RWPE1 (cell line): ENCODE results near the gene RNF126.
A peak's percentile ranks its signal among the peaks of the same experiment; 100 is the strongest.
"Not testable (repeated sequence)": the region's sequence is repeated elsewhere in the genome, so short reads cannot be mapped to it uniquely, and the experiment has no call there.

Experiments used
- CTCF ChIA-PET: fragments of 350-600 bp; sonication (Branson Sonifier 250); formaldehyde crosslinking; extraction: SDS; loops from one replicate; lab custom pipeline; 2021; lab: Yijun Ruan, JAX
- POLR2A ChIA-PET: fragments of 400-600 bp; formaldehyde crosslinking; extraction: SDS; loops from one replicate; lab custom pipeline; 2020; ENCODE audit warnings: antibody characterized with exemption; ENCODE audit not compliant: low non-redundant PET; lab: Yijun Ruan, JAX
- DNase-seq: peaks from one replicate; pipeline ENCODE4 v3.0.0; 2012; ENCODE audit warnings: low spot score
- H3K27ac ChIP-seq: fragments of 450-650 bp; 2 replicates; pipeline ENCODE4 v1.5.1; 2017
- TF ChIP-seq, protein P1 (sequence below): fragments of 450-650 bp; conservative IDR thresholded peaks from 2 replicates; pipeline ENCODE4 v1.5.1; 2017; ENCODE audit warnings: low read depth, mild to moderate bottlenecking

RNF126 gene

DNA sequence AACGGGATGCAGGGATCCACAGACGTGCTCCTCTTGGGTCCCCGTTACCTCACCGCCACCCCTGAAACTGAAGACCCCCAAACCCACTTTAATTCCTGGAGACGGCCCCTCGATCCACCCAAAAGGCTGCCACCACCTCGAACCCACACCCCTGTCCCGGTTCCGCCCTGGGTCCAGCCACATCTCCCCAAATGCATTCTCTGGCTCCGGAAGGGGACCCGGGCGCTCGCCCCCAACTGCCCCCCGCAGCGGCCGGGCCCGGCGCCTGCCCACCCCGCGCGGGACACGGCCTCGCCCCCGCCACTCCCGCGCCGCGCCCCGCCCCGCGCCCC is 13.0 kb upstream of the RNF126 start:
- ChIA-PET POLR2A (interaction anchor here (0.8 kb wide), 1 partner anchor 31 kb away, joined by 4 read pairs; no protein-coding TSS in a partner anchor), CTCF (interaction anchor here (0.6 to 1.1 kb wide), 2 partner anchors 58 to 61 kb away, joined by 4 read pairs; no protein-coding TSS in a partner anchor)
- no peak for DNase-seq
- TF ChIP-seq, protein P1, sequence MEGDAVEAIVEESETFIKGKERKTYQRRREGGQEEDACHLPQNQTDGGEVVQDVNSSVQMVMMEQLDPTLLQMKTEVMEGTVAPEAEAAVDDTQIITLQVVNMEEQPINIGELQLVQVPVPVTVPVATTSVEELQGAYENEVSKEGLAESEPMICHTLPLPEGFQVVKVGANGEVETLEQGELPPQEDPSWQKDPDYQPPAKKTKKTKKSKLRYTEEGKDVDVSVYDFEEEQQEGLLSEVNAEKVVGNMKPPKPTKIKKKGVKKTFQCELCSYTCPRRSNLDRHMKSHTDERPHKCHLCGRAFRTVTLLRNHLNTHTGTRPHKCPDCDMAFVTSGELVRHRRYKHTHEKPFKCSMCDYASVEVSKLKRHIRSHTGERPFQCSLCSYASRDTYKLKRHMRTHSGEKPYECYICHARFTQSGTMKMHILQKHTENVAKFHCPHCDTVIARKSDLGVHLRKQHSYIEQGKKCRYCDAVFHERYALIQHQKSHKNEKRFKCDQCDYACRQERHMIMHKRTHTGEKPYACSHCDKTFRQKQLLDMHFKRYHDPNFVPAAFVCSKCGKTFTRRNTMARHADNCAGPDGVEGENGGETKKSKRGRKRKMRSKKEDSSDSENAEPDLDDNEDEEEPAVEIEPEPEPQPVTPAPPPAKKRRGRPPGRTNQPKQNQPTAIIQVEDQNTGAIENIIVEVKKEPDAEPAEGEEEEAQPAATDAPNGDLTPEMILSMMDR, result no peak
- H3K27ac ChIP-seq, result peak overlapping the region; percentile 98

DNA sequence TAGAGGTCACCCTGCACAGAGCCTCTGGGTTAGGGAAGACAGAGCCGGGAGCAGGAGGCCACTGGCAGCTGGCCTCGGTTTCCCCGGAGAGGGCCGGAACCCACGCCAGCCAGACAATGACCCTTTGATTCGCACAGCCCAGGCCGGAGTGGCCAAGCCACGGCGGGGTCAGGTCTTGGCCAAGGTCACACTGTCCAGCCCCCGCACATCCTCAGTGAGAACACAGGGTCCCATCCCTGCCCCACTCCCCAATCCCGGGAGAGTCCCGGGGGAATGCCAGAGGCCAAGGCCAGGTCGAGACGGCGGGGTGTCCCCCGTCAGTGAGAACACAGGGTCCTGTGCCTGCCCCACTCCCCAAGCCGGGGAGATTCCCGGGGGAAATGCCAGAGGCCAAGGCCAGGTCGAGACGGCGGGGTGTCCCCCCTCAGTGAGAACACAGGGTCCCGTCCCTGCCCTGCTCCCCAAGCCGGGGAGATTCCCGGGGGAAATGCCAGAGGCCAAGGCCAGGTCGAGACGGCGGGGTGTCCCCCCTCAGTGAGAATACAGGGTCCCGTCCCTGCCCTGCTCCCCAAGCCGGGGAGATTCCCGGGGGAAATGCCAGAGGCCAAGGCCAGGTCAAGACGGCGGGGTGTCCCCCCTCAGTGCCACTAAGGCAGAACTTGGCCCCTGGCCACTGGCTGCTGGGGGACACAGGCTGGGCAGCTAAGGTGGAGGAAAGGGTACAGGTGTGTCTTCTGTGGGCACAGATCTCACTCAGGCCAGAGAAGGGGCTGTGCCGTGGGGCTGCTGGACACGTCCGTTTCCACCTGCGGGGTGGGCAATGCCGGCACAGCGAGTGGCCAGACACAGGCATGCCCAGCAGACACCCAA is 11.5 kb upstream of the RNF126 start:
- peak overlapping the region; percentile 98 for H3K27ac ChIP-seq
- ChIA-PET CTCF (no interaction called here), POLR2A (interaction anchor here (0.6 kb wide), 2 partner anchors 10 to 92 kb away, joined by 4 read pairs; no protein-coding TSS in a partner anchor)
- TF ChIP-seq, protein P1, result no peak
- no peak for DNase-seq

DNA sequence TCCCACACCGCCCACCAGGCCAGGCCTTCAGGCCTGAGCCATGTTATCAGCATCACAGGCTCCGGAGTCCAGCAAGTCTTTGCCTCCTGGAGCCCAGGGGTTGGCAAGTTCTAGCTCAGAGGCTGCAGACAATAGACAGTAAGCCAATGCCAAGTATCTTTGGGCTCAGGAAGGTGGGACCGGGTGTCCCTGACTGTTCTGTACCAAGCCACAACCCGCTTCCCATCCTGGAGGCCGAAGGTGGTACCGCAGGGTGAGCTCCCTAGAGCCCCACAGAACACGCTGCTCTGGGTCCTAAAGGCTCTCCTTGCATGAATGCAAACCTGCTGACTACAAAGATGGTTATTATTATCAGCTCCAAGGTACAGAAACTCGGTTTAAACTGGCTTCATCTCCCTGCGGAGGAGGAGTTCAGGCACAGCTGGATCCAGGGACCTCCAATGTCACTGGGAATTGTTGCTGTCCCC is 7.6 kb upstream of the RNF126 start:
- ChIA-PET CTCF (interaction anchor here (1.9 kb wide), 1 partner anchor 64 kb away, joined by 9 read pairs; no protein-coding TSS in a partner anchor), POLR2A (no interaction called here)
- TF ChIP-seq, protein P1, result no peak
- no peak for DNase-seq
- H3K27ac ChIP-seq, result peak overlapping the region; percentile 59; the same call in 1 of the 2 replicates

DNA sequence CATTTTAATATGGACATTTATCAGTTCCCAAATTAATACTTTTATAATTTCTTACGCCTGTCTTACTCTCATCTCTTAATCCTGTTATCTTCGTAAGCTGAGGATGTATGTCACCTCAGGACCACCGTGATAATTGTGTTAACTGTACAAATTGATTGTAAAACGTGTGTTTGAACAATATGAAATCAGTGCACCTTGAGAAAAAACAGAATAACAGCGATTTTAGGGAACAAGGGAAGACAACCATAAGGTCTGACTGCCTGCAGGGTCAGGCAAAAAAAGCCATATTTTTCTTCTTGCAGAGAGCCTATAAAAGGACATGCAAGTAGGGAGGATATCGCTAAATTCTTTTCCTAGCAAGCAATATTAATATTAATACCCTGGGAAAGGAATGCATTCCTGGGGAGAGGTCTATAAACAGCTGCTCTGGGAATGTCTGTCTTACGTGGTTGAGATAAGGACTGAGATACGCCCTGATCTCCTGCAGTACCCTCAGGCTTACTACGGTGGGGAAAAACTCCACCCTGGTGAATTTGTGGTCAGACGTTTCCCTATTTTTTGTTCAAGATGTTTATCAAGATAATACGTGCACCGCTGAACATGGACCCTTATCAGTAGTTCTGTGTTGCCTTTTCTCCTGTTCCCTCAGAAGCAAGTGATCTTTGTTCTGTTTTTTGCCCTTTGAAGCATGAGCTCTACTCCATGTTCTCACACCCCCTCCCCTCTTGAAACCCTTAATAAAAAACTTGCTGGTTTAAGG is 5.8 kb upstream of the RNF126 start:
- POLR2A ChIA-PET, CTCF ChIA-PET, DNase-seq, H3K27ac ChIP-seq: not testable (repeated sequence)

DNA sequence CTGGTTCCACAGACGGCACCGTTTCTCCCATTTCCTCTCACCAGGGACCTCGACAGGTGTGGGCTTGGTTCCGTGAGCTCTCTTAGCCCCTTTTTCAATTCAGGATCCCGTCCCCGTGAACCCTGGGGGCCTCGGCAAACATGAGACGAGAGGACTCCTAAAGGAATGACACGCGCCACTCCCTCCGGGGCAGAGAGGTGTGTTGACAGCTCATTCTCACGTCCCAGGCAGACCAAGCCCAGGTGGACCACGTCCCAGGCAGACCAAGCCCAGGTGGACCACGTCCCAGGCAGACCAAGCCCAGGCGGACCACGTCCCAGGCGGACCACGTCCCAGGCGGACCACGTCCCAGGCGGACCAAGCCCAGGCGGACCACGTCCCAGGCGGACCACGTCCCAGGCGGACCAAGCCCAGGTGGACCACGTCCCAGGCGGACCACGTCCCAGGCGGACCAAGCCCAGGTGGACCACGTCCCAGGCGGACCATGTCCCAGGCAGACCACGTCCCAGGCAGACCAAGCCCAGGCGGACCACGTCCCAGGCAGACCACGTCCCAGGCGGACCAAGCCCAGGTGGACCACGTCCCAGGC is 4.1 kb upstream of the RNF126 start:
- DNase-seq, POLR2A ChIA-PET: not testable (repeated sequence)
- H3K27ac ChIP-seq, result peak overlapping the region; percentile 99; the same call in 1 of the 2 replicates
- CTCF ChIA-PET, result interaction anchor here (1.5 kb wide), 1 partner anchor 12 kb away, joined by 3 read pairs; no protein-coding TSS in a partner anchor

DNA sequence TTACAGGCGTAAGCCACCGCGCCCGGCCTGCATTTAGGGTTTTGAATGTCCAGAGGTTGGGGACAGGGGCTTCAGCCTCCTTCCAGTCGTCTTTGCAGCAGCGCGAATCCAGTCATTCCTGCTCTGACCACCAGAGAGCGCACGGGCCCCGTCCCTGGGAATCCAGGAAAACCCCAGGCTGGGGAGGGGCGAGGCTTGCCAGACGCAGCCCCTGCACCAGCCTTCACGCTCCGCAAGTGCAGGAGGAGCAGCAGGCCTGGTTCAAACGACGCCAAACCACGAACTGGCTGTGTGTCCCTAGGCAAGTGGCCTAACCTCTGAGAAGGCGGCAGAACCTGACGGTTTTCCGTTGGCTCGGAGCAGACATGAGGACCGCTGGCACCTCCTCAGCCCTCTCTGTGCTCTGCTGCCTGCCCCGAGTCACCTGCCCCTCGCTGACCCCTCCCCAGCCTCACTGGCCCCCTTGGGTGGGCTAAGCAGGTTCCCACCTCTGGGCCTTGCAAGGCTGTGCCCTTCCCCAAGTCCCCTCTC is 2.0 kb upstream of the RNF126 start:
- ChIA-PET POLR2A (no interaction called here), CTCF (no interaction called here)
- TF ChIP-seq, protein P1, result peak; percentile 95
- peak overlapping the region; percentile 99 for H3K27ac ChIP-seq
- DNase-seq, result peak; percentile 78
